MG63 (cell line): Measurements from ENCODE around the gene CREB3L4. TPM values are rescaled to one million over a fixed set of nuclear protein-coding genes. Genes with fewer than 3 reads are reported as not detected.

Source experiments
- DNase-seq: peaks from one replicate; pipeline ENCODE4 v3.0.0-alpha.2; 2020
- H3K27me3 ChIP-seq: fragments of 250-450 bp; sonication (Bioruptor Pico); 2 replicates; pipeline ENCODE4 v1.5.1; 2020; ENCODE audit warnings: mild to moderate bottlenecking, moderate library complexity
- H3K36me3 ChIP-seq: fragments of 250-450 bp; sonication (Bioruptor Pico); 2 replicates; pipeline ENCODE4 v1.5.1; 2020; ENCODE audit warnings: mild to moderate bottlenecking, moderate library complexity
- H3K4me3 ChIP-seq: fragments of 250-450 bp; sonication (Bioruptor Pico); 2 replicates; pipeline ENCODE4 v1.5.1; 2020; ENCODE audit warnings: mild to moderate bottlenecking, moderate library complexity
- H3K9me3 ChIP-seq: fragments of 250-450 bp; sonication (Bioruptor Pico); 2 replicates; pipeline ENCODE4 v1.5.1; 2020; ENCODE audit warnings: mild to moderate bottlenecking, moderate library complexity
- total RNA-seq: library from RNA; depleted of rRNA; stranded (reverse); fragments of >200 nt; shearing (Covaris generic); gene quantifications from 2 replicates; pipeline ENCODE4 v1.2.3, GENCODE V29; 2014; ENCODE audit warnings: low replicate concordance

The CREB3L4 gene
- total RNA-seq, 1 experiment from 2014 or later, result 12.8 TPM

DNA sequence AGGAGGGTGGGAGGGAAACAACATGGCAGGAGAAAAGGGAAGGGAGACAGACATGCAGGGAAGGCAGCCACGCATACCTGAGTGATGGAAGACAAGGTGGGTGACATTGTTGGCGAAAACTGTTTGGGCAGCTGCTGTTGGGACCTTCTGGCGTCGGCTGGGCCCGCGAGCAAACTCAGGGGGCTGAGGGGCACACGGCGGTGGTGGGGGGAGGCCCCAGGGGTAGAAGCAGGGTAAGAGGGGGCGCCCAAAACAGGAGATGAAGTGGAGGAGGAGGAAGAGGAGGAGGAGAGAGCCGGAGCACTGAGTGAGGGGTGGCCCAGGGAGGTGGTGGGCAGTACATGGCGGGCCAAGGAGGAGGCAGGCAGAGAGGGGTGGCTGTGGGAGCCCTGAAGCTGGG, 16.5 kb upstream of the CREB3L4 start:
- peaks cover 63% of the 10 kb centered on the region for H3K36me3 ChIP-seq
- no peak for DNase-seq

GRCh38 chr1:153951801-153952200, 15.9 kb upstream of the CREB3L4 start:
- Histone ChIP-seq H3K27me3 (no peaks in the 10 kb centered on the region), H3K9me3 (no peaks in the 10 kb centered on the region), H3K36me3 (peaks cover 61% of the 10 kb centered on the region), H3K4me3 (no peak overlapping the region)
- no peak for DNase-seq

More for the DNA sequence above, 16.5 kb upstream of the CREB3L4 start:
- Histone ChIP-seq H3K27me3 (no peaks in the 10 kb centered on the region), H3K4me3 (no peak overlapping the region), H3K9me3 (no peaks in the 10 kb centered on the region)

- H3K36me3 ChIP-seq, result peaks cover 48% of the 10 kb centered on the region
- no peak overlapping the region for H3K4me3 ChIP-seq
- H3K27me3 ChIP-seq, result no peaks in the 10 kb centered on the region
- no peaks in the 10 kb centered on the region for H3K9me3 ChIP-seq
- DNase-seq, result no peak
Measured at GRCh38 chr1:153953859-153954365, 13.8 kb upstream of the CREB3L4 start.

- H3K27me3 ChIP-seq, result no peaks in the 10 kb centered on the region
- H3K36me3 ChIP-seq, result peaks cover 47% of the 10 kb centered on the region
- H3K9me3 ChIP-seq, result no peaks in the 10 kb centered on the region
- no peak overlapping the region for H3K4me3 ChIP-seq
- DNase-seq, result no peak
Measured at GRCh38 chr1:153954826-153955225, 12.9 kb upstream of the CREB3L4 start.

GRCh38 chr1:153956997-153957715, 10.5 kb upstream of the CREB3L4 start:
- DNase-seq, result no peak
- Histone ChIP-seq H3K4me3 (peak overlapping the region; percentile 78), H3K9me3 (no peaks in the 10 kb centered on the region), H3K36me3 (peaks cover 49% of the 10 kb centered on the region), H3K27me3 (no peaks in the 10 kb centered on the region)

GRCh38 chr1:153957744-153958110, 10.0 kb upstream of the CREB3L4 start:
- Histone ChIP-seq H3K36me3 (peaks cover 46% of the 10 kb centered on the region), H3K27me3 (no peaks in the 10 kb centered on the region), H3K4me3 (peak overlapping the region; percentile 78), H3K9me3 (no peaks in the 10 kb centered on the region)
- DNase-seq, result peak; percentile 12

DNA sequence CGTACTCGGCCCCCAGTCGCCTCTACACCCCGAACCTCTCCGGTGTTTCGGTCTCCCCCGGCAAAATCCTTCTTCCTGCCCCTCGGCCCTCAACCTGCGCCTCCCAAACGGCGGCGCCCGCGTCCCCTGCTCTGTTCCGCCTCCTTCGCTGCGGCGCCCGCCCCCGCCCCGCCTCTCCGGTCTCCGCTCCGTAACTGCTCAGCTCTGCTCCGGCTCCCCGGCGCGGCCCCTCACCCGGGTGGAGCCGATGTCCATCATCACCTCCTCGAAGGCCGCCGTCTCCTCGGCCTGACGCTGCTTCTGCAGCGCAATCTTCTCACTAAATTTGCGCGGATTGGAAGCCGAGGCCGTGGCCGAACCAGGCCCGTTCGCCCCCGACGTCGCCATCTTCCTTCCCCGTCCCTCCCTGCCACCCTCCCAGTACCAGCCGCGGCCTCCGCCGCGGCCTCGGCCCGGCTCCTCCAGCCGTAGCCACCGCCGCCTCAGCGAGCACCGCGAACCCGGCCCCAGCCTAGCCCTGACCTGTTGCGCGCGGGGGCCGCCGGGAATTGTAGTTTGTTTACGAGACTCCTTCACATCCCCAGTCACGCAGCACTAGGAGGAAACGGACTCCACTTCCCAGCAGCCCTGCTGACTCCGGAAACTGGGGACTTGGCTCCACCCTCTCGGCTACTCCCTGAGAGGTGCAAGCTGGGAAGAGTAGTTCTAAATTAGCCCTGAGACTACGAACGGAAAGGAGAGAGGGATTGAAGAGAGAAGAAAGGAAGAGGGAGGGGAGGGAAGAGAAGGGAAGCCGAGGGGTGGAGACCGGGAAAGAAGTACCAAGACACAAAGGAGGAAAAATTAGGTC, 9.4 kb upstream of the CREB3L4 start, which contains the start of gene CRTC2:
CRTC2 (minus strand) TSS at position 502 of the 850 bp plus-strand sequence; CDS start at position 387, 115 bp downstream.
- Histone ChIP-seq H3K4me3 (peak within 1 kb of the TSS; percentile 78), H3K9me3 (no peaks in the 10 kb centered on the region), H3K36me3 (peaks cover 42% of the 10 kb centered on the region), H3K27me3 (no peaks in the 10 kb centered on the region)
- peak; percentile 100 for DNase-seq

- Histone ChIP-seq H3K27me3 (no peaks in the 10 kb centered on the region), H3K4me3 (peak overlapping the region; percentile 78), H3K36me3 (peaks cover 36% of the 10 kb centered on the region), H3K9me3 (no peaks in the 10 kb centered on the region)
- DNase-seq, result no peak
Measured at GRCh38 chr1:153958961-153959260, 8.8 kb upstream of the CREB3L4 start.

GRCh38 chr1:153959454-153959853, 8.2 kb upstream of the CREB3L4 start:
- no peak overlapping the region for H3K4me3 ChIP-seq
- DNase-seq, result no peak
- H3K36me3 ChIP-seq, result peaks cover 31% of the 10 kb centered on the region
- H3K9me3 ChIP-seq, result no peaks in the 10 kb centered on the region
- H3K27me3 ChIP-seq, result no peaks in the 10 kb centered on the region

DNA sequence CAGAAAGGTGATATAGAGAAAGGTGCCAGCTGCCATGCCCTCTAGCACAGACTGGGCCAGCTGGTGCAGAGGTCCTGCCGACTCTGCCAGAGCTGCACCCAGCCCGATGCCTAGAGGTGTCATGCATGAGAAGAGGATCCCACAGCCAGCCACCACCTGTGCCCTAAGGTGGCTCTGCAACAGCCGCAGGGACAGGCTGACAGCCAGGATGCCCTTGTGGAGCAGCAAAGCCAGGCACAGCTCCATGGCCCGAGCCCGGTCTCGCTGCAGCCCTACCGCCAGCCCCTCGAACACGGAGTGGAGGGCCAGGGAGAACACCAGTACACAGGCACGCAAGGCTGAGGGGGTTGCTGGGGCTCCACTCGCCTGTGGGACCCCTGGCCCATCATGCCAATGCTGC, 7.5 kb upstream of the CREB3L4 start:
- Histone ChIP-seq H3K4me3 (no peak overlapping the region), H3K9me3 (no peaks in the 10 kb centered on the region), H3K36me3 (peaks cover 26% of the 10 kb centered on the region), H3K27me3 (no peaks in the 10 kb centered on the region)
- DNase-seq, result no peak

GRCh38 chr1:153961421-153961820, 6.3 kb upstream of the CREB3L4 start:
- Histone ChIP-seq H3K27me3 (no peaks in the 10 kb centered on the region), H3K4me3 (peak overlapping the region; percentile 79; the same call in 1 of the 2 replicates), H3K9me3 (no peaks in the 10 kb centered on the region), H3K36me3 (peaks cover 26% of the 10 kb centered on the region)
- no peak for DNase-seq

DNA sequence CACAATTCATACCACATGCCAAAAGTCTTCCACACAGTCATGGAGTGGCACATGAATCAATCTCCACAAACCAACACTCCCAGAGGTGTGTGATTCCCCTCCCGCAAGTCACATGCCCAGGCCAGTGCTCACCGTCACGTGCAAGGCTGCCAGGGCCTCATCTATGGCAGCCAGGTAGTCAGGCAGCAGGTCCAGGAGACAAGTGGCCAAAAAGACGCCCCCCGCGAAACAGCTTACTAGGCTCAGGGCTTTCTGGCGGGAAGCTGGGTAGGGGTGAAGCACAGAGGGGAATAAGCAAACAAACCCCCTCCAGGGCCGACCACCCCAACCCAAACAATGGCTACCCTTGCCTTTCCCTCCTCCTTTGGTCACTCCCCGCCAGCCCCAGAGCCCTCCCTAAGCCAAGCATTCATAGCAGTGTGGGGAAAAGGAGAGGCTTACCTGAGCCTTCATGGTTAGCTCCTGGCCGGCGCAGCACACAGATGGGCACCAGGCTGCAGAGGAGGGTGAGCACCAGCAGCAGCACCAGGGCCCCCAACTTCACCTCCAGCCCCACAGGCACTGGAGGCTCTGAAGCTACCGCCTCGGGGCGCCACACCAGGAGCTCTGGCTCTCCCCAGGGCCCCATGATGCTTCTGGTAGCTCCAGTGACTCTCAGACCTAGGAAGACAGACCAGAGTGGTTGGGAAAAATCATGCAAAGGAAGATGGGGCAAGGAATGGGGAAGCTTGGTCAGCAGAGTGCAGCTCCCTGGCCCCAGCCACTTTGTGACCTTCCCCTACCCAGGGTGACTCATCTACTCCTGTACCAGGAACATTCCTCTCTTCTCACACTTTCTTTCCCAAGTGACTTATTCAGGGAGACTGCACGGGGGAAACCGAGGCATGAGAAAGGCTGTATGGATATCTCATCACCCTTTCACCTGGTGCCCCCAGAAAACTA, 5.3 kb upstream of the CREB3L4 start:
- DNase-seq, result peak; percentile 51
- peaks cover 26% of the 10 kb centered on the region for H3K36me3 ChIP-seq
- peak overlapping the region; percentile 79 for H3K4me3 ChIP-seq
- H3K9me3 ChIP-seq, result no peaks in the 10 kb centered on the region
- H3K27me3 ChIP-seq, result no peaks in the 10 kb centered on the region

DNA sequence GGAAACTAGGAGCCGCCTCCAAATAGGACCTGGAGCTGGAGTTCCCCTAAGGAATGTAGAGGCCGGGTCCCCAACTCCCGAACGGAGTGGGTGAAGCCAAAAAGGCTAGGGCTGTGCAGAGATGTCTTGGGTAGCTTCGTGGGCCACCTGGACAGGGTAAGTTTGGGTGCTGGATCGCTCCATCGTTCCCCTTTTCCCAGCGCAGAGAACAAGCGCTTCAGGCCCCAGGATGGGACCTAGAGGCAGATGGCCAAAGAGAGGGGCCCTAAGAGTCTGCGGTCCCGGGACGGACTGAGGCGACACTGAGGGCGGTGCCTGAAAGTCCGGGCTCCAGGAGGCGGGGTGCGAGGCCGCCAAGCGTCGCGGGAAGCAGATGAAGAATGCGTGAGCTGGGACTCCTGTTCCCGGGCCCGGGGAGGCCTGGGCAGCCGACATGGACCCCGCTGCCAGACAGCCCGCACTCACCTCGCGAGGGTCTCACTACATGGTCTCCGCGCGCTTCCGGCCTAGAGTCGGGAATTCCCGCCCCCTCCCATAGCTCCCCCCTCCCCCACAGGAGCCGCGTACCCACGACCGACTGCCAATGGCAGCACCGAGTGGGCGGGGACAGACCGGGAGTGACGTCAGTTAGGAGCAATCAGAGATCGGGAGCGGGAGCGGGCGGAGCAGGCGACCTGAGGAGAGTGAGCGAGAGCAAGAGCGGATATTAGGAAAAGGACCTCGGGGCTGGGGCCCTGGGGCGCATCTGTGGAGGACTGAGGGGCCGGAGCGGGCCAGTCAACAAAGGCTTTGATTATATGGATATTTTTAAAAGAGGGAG, 4.5 kb upstream of the CREB3L4 start, which contains the start of gene SLC39A1:
SLC39A1 (minus strand) TSS at position 508 of the 820 bp plus-strand sequence. CDS start 822 bp downstream, outside the sequence.
- peak; percentile 98 for DNase-seq
- Histone ChIP-seq H3K27me3 (no peaks in the 10 kb centered on the region), H3K9me3 (no peaks in the 10 kb centered on the region), H3K4me3 (peak within 1 kb of the TSS; percentile 79), H3K36me3 (peaks cover 26% of the 10 kb centered on the region)

DNA sequence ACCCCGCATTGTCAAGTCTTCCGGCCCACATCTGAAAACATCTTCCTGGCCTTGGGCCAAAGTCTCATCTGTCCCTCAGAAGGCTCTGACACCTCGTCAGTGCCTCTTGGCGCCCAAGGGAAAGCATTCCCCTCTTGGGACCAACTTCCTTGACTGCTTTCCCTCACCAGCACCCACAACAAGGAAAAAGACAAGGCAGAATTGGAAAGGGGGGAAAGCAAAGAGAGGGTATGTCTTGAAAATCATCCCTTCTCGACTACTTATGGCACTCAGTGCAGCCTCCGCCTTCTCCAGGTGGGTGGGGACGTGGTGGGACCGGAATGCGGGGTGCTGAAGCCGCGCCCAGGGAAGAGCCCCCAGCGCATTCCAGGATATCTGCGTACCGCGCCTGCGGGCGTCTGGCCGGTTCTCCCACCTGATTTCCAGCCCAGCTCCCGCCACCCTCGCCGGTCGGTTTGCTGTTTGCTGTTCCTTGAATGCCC, 3.8 kb upstream of the CREB3L4 start:
- DNase-seq, result peak; percentile 69
- no peaks in the 10 kb centered on the region for H3K9me3 ChIP-seq
- H3K4me3 ChIP-seq, result peak overlapping the region; percentile 79
- H3K36me3 ChIP-seq, result peaks cover 26% of the 10 kb centered on the region
- no peaks in the 10 kb centered on the region for H3K27me3 ChIP-seq

DNA sequence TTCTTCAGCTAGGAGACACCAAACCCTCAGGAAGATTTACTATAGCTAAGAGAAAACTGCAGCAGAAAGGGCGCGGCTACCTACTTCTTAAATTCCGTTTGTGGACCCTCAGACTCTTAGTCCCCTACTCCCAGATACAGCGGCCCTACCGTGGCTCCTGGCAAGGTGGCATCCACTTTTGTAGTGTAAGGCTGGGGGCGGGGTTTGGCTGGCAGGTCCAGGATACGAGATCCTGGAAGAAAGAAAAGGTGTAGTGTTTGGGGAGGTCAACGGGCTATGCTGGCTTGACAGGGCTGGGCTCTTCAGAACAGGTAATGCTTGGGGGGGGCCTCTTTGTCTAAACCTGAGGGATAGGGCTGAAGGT, 280 bp downstream of the CREB3L4 start:
- H3K9me3 ChIP-seq, result no peaks in the 10 kb centered on the region
- DNase-seq, result peak; percentile 39
- peak overlapping the region; percentile 63 for H3K4me3 ChIP-seq
- no peaks in the 10 kb centered on the region; the same call in 1 of the 2 replicates for H3K36me3 ChIP-seq
- no peaks in the 10 kb centered on the region for H3K27me3 ChIP-seq
